HG03354 (cell line): ENCODE data around the gene TRAPPC10.

Source experiments
- ATAC-seq: cut with Tn5 transposase; IDR thresholded peaks from one replicate; pipeline ENCODE4 v1.9.1; 2021; ENCODE audit warnings: mild to moderate bottlenecking; ENCODE audit not compliant: unreplicated experiment, poor library complexity, severe bottlenecking

TRAPPC10 gene

GRCh38 chr21:43981151-43981870 lies 30.8 kb upstream of the TRAPPC10 start:
- no peak for ATAC-seq

DNA sequence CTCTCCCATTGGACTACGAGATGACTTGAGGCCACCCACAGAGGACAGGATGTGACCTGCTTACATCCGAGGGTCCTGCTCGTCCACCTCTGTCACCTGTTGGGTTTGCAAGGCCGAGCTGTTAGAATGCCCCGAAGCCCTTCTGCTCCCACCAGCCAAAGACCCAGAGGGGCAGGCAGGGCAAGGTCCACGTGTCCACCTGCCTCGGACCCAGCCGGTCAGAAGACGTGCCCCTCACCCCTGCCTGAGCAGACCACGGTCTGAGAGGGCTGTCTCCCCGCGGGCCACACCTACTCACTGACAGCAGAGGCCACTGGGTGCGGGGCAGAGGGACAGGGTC lies 30.3 kb upstream of the TRAPPC10 start:
- no peak for ATAC-seq

GRCh38 chr21:43982489-43983078 lies 29.5 kb upstream of the TRAPPC10 start:
- ATAC-seq, result no peak

GRCh38 chr21:43983390-43983789 lies 28.7 kb upstream of the TRAPPC10 start:
- no peak for ATAC-seq

DNA sequence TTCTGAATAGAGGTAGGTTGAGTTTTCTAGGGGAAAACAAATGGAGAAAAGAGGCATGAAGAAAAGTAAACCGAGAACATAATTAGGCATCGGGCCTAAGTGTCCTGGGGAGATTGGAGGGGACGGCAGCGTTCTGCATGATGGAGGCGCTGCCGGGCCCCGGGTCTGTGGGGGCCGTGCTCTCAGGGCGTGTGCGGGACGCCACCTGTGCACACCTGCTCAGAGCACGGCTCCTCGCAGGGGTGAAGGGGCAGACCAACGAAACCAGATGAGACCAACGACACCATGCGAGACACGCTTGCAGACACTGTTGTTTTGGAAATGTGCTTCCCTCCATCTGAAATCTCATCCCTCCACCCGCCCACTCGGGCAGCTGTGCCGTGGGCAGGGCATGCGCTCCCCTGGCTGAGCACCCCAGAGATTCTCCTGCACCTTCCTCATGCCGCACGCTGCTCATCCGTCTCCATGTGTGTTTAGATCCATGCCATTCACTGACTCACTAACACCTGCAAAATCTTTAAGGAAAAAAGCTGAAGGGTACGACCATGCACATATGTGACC lies 28.2 kb upstream of the TRAPPC10 start:
- ATAC-seq, result no peak

- ATAC-seq, result no peak
These were observed 27.0 kb upstream of the TRAPPC10 start for GRCh38 chr21:43984905-43985689.

- ATAC-seq, result no peak
These were observed 26.3 kb upstream of the TRAPPC10 start for GRCh38 chr21:43985690-43986251.

- ATAC-seq, result no peak
These were observed 25.3 kb upstream of the TRAPPC10 start for GRCh38 chr21:43986544-43987451.

DNA sequence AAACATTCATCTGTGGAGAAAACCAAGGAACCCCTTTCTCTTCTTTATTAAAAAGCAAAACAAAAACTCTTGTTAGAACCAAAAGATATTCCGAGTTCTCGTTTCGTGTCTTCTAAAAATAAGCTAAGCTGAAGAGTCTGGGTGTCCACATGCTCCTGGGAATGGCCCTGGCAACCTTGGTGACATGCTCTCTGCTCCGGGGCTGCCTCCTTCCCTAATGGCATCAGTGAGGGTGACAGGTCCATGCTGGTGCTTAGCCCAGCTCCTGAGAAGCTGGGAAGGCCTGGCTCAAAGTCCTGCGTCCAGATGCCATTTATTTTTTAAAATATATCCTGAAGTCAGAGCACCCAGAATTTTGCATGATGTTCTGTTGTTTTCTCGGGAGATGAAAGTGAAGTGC lies 24.6 kb upstream of the TRAPPC10 start:
- no peak for ATAC-seq

GRCh38 chr21:43988016-43988415 lies 24.1 kb upstream of the TRAPPC10 start:
- ATAC-seq, result no peak

GRCh38 chr21:43988506-43989230 lies 23.4 kb upstream of the TRAPPC10 start:
- ATAC-seq, result no peak

- ATAC-seq, result no peak
These were observed 22.7 kb upstream of the TRAPPC10 start for GRCh38 chr21:43989401-43989800.

DNA sequence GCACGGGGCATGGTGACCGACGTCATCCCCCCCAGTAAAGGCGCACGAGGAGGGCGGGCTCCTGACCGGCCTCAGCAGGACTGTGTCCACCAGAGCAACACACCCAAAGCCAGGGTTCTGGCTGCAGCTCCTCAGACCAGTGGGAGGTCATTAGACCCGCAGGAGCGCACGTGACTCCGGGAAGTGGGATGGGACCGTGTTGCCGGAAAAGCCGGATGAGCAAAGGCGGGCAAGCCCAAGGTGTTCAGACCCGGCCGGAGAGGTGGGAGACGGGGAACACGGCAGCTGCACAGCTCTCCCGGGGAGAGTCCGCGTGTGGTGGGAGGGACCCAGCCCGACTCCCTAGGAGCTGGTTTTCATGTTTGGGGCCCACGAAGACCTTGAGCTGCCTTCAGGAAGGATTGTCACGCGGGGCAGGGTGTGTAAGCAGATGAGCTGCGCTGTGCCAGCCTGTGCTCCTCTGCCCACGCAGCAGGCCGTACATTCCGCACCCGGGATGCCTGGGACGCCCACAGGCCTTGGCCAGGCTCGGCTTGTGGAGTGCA lies 20.6 kb upstream of the TRAPPC10 start:
- ATAC-seq, result no peak

DNA sequence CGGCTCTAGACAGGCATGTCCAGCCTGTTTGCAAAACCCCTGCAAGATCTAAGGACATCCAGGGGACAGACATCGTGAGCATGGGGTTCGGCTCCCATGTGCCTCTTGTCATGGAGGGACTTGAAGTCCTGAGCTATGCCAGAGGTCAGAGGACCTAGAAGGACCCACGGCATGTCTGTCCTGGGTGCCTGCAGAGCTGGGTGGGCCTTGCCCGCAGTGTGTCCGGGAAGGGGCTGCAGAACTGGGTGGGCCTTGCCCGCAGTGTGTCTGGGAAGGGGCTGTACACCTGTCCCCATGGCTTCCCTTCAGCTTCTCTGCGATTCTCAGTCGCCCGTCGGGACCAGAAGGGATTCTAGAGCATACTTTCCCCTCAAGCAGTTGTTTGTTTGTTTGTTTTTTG lies 20.0 kb upstream of the TRAPPC10 start:
- ATAC-seq, result no peak

DNA sequence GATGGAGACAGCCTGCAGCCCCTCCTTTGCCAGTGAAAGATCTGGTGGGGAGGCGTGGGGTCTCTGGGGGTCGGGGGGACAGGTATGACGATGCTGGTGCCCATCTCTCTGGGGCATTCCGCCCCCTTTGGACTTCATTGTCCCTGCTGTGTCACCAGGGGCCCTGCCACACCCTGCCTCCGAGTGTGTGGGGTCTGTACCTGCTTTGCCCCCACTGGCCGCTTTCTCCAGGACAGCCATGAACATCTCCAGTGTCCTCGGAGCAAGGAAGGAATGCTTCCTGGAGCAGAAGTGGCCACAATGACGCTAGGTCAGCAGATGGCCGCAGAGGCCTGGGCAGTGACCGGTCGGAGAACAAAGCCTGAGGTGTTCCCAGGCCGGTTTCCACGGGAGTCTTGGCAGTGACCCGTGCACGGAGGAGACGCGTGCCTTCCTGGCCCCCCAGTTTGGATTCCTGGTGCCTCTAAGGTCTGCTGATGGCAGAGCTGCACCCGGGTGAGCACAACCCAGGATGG lies 18.6 kb upstream of the TRAPPC10 start:
- no peak for ATAC-seq

GRCh38 chr21:43994085-43994484 lies 18.0 kb upstream of the TRAPPC10 start:
- no peak for ATAC-seq

DNA sequence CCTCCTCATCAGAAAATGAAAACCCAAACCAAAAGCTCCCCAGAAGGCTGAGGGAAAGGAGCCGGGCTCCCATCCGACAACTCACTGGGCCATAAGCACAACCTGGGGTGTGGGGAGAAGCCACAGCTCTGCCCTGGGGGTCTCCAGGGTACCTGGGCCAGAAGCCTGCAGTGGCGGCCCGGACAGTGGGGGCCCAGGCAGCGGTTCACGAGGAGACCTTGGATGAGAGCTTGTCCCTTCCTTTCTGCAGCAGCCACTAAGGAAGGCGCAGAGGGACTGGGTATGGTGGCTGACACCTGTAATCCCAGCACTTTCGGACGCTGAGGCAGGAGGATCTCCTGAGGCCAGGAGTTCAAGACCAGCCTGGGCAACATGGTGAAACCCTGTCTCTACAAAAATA lies 17.5 kb upstream of the TRAPPC10 start:
- ATAC-seq, result no peak

DNA sequence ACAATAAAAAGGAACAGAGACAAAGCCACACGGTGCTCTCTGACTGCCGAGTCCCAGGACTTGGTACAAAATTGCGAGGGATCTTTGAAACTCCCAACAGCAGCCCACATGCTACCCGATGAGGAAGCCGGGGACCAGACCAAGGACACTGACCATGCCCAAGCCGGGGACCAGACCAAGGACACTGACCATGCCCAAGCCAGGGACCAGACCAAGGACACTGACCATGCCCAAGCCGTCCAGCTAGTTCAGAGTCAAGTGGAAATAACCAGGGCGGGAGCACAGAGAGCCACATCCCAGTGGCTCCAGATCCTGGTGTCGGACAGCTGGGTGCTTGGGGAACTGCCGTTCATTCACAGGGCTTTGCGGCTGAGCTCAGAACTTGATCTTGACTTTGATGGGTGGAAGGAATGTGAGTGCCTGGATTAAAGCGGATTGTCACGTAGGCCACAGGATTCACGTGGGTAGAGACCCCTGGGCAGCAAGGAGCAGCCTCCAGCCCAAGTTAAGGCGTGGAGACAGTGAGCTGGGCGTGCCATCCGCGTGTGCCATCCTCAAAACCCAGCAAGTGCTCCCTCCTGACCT lies 16.5 kb upstream of the TRAPPC10 start:
- ATAC-seq, result no peak
